ENCODE results near the gene AEN.

AEN gene

DNA sequence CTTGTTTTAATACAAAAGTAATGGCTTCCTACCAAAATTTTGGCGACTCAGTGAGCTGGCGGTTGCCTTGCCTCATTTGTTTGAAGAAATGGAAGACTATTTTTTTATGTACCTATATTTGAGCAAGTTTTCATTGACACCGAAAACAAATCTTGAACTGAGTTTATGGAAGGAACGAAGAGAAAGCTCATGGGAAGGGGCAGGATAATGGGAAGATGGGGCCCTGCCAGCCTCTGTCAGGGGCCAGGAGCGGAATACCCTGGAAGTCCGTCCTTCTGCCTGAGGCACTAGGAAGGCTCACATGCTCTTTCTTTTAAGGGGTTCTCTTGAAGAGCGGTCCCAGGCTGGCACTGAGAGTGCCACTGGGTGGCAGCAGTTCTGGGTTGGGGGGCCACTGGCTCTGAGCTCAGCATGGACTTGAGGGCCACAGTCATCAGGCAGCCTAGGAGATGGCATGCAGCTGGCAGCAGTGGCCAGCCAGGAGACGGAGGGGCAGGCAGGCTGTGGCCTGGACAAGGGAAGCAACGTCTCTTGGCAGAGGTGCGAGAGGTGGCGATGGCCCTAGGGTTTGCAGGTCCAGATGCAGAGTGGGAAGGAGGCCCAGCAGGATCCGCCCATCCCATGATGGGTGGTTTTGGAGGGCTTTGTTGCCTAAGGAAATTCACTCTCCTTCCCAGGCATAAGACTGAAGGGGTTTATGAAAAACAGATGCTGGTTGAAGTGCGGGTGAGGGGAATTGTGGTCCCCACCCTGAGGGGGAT is 59.3 kb downstream of the AEN start:
- DNase-seq = peak in 1 of 14 donors; percentile 21

DNA sequence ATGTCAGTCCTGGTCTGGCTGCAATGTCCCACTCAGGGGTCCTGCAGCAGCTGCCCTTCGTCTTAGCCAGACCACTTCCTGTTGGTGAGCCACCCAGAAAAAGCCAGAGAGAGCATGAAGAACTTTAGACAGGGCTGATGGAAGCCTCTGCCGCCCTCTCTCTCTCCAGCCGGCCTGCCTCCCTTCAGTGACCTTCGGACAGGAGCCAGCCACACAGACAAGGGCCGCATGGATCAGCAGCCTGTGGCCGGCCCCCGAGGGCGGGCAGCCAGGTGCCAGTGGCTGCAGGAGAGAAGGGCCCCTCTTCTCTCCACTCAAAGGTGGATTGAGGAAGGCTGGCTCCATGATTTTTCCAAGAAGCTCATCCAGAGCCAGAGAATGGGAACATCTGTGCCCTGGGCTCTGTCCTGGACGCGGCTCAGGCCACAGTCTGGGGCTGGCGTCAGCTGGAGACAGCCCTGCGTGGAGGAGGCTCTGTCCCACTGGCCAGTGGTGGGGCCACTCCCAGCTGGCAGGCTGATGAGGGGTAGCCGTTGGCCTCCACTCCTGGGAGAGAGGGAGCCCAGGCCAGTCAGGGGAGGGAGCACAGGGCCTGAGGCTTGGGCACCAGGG is 60.6 kb downstream of the AEN start:
- peak in 9 of 14 donors; percentile 6 to 87 (median 46) for DNase-seq

All from C1 segment of cervical spinal cord (tissue), 14 donors.